GM20000 (cell line): ENCODE measurements around the gene TSC2.

Experiments
- DNase-seq: peaks from one replicate; pipeline ENCODE4 v3.0.0; 2012; ENCODE audit warnings: low spot score
- TF ChIP-seq, protein P1 (sequence below): IDR thresholded peaks from 2 replicates; pipeline ENCODE4 v1.5.1; 2012; ENCODE audit warnings: mild to moderate bottlenecking, control low read depth; ENCODE audit errors: extremely low read depth, missing control alignments

Gene TSC2

DNA sequence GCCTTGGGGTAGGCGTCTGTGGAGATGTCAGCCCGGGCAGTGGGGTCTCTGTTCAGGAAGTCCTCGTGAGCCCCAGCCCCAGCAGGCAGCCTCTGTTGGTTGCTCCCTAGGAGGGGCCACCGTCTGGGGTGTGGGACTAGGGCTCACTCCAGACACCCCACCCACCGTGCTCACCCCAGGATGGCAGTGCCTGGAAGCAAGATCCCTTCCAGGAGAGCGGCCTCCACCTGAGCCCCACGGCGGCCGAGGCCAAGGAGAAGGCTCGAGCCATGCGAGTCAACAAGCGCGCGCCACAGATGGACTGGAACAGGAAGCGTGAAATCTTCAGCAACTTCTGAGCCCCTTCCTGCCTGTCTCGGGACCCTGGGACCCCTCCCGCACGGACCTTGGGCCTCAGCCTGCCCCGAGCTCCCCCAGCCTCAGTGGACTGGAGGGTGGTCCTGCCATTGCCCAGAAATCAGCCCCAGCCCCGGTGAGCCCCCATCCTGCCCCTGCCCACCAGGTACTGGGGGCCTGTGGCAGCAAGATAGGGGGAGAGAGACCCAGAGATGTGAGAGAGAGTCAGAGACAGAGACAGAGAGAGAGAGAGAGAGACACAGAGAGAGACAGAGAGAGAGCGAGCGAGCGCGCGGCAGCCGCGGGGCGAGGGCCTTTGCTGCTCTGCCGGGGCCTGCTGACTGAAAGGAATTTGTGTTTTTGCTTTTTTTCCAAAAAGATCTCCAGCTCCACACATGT, 10.0 kb upstream of the TSC2 start:
- TF ChIP-seq, protein P1, sequence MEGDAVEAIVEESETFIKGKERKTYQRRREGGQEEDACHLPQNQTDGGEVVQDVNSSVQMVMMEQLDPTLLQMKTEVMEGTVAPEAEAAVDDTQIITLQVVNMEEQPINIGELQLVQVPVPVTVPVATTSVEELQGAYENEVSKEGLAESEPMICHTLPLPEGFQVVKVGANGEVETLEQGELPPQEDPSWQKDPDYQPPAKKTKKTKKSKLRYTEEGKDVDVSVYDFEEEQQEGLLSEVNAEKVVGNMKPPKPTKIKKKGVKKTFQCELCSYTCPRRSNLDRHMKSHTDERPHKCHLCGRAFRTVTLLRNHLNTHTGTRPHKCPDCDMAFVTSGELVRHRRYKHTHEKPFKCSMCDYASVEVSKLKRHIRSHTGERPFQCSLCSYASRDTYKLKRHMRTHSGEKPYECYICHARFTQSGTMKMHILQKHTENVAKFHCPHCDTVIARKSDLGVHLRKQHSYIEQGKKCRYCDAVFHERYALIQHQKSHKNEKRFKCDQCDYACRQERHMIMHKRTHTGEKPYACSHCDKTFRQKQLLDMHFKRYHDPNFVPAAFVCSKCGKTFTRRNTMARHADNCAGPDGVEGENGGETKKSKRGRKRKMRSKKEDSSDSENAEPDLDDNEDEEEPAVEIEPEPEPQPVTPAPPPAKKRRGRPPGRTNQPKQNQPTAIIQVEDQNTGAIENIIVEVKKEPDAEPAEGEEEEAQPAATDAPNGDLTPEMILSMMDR = no peak

DNA sequence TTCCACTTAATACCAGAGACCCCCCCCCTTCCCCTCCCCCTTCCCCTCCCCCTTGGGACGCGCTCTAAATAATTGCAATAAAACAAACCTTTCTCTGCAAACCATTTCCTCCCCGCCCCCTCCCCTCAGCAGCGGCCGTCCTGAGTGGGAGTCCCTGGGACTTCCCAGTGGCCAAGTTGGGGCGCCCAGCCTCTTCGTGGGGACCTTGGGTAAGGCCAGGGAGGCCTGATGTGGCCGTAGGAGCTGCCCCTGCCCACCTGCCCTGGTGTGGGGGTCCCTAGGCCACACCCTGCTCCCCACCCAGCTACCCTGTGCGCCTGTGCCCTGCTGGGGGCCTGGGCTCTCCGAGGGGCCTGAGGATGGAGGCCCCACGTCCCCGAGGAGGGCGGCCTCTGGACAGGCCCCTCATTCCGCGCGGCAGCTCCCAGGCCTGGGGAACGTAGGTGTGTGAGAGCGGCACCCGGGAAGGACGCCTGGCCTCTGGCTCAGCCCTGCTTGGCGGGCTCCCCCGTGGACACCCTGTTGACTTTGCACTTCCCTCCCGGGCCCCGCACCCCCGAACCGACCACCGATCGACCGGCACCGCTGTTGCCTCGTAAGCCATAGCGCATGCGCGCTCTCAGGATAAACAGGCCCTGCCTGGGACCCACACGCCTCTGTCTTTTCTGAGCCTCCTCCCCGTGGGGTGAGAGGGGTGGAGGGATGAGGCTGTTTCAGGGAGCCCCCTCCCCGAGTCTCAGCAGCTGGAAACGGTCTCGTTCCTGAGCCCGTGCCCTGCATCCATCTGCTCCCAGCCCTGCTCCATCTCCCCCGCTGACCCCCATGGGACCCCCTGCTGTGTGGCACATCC, 9.2 kb upstream of the TSC2 start:
- DNase-seq = no peak
- TF ChIP-seq, protein P1 = no peak

More for the DNA sequence above, 10.0 kb upstream of the TSC2 start:
- DNase-seq = no peak

DNA sequence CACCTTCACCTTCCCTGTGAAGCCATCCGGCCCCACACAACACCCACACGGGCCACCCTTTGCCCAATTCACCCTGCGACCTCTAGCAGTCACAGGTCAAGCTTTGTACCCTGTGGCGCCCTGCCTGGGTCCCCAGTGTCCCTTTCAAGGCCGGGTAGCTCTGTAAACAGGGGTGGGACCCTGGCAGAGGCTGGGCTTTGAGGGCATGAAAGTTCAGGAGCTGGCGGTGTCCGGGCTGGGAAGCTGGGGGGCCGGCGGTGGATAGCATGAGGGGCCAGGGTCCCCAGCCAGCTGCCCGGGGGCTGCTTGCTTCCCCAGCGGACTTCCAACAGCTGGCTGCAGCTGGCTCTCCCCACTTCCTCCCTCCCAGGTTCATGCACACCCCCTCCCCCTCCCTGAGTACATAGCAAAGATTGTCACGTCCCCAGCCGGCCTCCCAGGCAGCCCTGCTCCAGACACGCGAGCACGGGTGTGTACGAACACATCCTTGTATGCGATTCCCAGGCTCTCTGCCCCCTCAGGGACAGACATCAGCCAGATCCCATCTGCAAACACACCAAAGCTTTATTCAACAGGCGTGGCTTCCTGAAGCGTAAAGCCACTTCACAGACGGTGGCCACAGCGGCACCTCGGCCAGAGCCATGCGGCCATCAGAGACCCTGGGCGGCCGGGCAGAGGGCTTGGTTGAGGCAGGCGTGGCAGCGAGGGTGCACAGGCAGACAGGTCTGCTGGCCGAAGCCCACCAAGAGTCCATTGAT, 8.3 kb upstream of the TSC2 start:
- no peak for DNase-seq
- TF ChIP-seq, protein P1 = no peak

DNA sequence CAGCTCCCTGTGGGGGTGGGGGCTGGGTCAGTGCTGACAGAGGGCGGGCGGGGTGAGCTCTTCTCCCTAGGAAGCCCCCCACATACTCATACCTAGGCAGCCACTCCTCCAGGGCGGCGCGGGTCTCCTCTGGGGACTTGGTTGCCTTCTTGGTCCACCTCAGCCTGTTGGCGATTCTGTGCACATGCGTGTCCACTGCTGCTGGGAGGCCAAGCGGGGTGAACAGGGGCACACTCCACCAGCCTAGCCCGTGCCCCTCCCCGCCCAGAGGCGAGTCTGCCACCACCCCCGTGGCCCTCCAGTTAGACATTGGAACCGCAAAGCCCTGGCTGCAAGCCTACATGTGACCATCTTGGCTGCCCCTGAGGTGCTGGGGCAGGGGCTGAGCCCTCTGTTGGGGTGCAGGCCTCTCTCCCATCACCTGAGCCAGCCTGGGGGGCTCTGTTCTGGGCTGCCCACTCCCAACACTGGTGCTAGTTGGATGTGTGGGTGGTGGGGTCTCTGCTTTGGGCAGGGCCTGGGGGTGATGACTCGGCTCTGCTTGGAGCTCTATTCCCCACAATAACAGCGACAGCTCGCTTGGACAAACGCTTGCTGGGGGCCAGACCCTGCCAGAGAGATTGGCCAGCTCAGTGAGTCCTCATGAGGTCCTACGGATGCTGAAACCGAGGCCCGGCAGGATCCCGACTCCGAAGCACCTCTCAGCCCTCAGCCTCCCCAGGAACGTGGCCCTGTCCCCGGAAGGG, 7.6 kb upstream of the TSC2 start:
- DNase-seq = no peak
- TF ChIP-seq, protein P1 = no peak

DNA sequence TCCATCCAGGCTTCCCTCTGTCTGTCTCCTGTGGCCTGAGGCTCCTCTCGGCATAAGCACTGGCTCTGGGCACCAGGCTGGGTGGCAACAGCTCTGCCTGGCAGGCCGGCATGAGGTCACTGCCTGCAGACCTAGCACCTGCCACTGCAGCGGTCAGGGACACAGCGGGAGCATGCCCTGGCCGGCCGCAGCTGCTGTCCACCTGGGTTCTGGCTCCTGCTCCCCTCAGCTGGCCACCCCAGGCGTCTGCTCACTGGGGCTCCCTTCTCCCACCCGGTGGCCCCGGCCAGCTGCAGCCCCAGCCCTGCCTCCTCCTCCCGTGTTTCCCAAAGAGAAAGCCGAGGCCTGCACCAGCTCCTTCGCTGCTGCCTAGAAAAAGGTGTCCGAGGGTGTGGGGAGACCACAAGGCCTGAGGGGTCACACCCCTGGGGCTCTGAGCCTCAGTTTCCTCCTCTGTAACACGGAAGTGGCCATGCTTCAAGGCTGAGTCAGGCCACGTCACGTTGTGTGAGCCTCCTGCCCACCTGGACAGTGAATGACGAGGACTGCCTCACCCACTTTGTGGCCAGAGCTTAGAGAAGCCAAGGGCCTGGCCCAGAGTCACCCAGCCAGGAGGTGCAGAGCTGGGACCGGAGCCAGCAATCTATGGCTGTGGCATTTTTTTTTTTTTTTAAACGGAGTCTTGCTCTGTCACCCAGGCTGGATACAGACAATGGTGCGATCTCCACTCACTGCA, 6.8 kb upstream of the TSC2 start:
- no peak for DNase-seq
- TF ChIP-seq, protein P1 = no peak

DNA sequence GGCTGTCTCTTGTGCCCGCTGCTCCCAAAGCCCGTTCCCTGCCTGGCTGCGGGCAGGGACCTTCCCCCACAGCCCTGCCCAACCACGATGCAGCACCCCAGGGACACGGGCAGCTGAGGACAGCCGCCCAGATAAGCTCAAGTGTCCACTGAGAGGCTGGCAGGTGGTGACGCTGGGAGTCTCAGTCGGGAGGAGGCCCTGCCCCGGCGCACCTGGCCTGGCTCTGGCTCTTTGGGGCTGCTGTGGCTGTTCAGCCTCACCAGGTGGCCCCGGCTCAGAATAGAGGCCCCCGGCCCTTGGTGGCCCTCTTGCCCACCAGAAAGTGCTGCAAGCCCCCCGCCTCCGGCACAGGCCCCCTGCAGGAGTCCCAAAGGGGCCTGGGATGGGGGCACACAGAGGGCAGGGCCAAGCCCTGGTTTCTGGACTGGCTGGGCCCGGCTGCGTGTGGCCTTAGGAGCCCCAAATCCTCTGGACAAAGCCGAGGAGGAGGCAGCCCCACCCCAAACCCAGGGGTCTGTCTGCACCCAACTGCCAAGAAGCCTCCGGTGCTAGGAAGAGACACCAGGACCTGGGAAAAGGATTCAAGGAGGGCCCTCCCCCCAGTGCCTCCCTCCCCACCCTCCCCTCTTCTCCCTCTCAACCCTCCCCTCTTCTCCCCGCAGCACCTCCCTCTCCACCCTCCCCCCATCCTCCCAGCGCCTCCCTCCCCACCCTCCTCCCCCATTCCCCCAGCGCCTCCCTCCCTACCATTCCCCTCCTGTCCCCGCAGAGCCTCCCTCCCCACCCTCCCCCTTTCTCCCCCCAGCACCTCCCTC, 5.4 kb upstream of the TSC2 start:
- TF ChIP-seq, protein P1 = no peak

More for the DNA sequence above, 5.4 kb upstream of the TSC2 start:
- DNase-seq = no peak
